D721Med (cell line): ENCODE data around the gene SDC4.

Source experiments
- DNase-seq: peaks from one replicate; pipeline ENCODE4 v3.0.0; 2011; ENCODE audit warnings: low spot score; ENCODE audit not compliant: insufficient read length
- FAIRE-seq: peaks from 2 replicates; lab custom pipeline; 2011; peaks lifted over from hg19 to GRCh38; lab: Jason Lieb, UNC
- CTCF ChIP-seq: IDR thresholded peaks from 2 replicates; pipeline ENCODE4 v1.5.1; 2012; ENCODE audit warnings: mild to moderate bottlenecking, control low read depth; ENCODE audit not compliant: insufficient read depth; ENCODE audit errors: missing control alignments

SDC4 gene

GRCh38 chr20:45372241-45372640 lies 24.0 kb upstream of the SDC4 start:
- no peak for FAIRE-seq
- DNase-seq: no peak
- TF ChIP-seq CTCF: no peak

GRCh38 chr20:45370571-45371160 lies 22.4 kb upstream of the SDC4 start:
- DNase-seq: no peak
- no peak for TF ChIP-seq CTCF
- FAIRE-seq: no peak

- no peak for TF ChIP-seq CTCF
- DNase-seq (no peak), FAIRE-seq (no peak)
These were observed 20.2 kb upstream of the SDC4 start for GRCh38 chr20:45368221-45368980.

GRCh38 chr20:45367126-45367525 lies 18.9 kb upstream of the SDC4 start:
- TF ChIP-seq CTCF: no peak
- DNase-seq (no peak), FAIRE-seq (no peak)

- no peak for TF ChIP-seq CTCF
- DNase-seq (no peak), FAIRE-seq (no peak)
These were observed 18.4 kb upstream of the SDC4 start for GRCh38 chr20:45366631-45367030.

- no peak for TF ChIP-seq CTCF
- no peak for FAIRE-seq
These were observed 18.0 kb upstream of the SDC4 start for GRCh38 chr20:45366192-45366591.

GRCh38 chr20:45365444-45365970 lies 17.3 kb upstream of the SDC4 start:
- TF ChIP-seq CTCF: no peak
- DNase-seq: no peak
- no peak for FAIRE-seq

More at GRCh38 chr20:45366192-45366591, 18.0 kb upstream of the SDC4 start:
- no peak for DNase-seq
